Measurements from ENCODE around the gene PHLDB3. TPM values are rescaled to one million over a fixed set of nuclear protein-coding genes. Genes with fewer than 3 reads are reported as not detected.

PHLDB3 gene
- total RNA-seq, 4 donors from 2014 or later: 1.9 to 5.7 (median 3.5) TPM

DNA sequence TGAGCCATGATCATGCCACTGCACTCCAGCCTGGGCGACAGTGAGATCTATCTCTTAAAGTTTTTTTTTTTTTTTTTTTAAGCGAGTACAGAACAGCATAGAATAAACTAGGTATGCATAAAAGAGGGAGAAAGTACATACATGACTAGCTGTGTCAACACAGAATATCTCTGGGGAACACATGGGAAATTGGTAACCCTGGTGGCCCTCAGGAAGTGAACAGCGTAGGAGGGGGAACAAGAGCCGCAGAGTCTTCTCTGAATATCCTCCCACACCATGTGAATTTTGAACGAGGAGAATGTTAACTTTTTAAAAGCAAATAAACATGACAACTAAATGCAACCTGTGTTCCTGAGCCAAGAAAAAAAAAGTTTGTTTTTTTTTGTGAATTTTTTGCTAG, 15.2 kb downstream of the PHLDB3 start:
- TF ChIP-seq, protein P1, sequence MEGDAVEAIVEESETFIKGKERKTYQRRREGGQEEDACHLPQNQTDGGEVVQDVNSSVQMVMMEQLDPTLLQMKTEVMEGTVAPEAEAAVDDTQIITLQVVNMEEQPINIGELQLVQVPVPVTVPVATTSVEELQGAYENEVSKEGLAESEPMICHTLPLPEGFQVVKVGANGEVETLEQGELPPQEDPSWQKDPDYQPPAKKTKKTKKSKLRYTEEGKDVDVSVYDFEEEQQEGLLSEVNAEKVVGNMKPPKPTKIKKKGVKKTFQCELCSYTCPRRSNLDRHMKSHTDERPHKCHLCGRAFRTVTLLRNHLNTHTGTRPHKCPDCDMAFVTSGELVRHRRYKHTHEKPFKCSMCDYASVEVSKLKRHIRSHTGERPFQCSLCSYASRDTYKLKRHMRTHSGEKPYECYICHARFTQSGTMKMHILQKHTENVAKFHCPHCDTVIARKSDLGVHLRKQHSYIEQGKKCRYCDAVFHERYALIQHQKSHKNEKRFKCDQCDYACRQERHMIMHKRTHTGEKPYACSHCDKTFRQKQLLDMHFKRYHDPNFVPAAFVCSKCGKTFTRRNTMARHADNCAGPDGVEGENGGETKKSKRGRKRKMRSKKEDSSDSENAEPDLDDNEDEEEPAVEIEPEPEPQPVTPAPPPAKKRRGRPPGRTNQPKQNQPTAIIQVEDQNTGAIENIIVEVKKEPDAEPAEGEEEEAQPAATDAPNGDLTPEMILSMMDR (IDR thresholded peaks at IDR 0.05; ENCODE audit: low read depth): no peak

DNA sequence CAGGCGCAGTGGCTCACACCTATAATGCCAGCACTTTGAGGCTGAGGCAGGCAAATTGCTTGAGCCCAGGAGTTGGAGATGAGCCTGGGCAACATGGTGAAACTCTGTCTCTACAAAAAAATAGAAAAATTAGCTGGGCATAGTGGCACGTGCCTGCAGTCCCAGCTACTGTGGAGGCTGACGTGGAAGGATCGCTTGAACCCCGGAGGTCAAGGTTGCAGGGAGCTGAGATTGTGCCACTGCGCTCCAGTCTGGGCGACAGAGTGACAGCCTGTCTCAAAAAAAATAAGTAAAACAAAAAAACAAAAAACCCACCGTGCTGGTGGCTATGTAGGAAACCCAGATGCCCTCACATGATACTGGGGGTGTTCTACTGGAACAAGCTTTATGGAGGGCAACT, 16.4 kb downstream of the PHLDB3 start:
- TF ChIP-seq, protein P1 (IDR thresholded peaks at IDR 0.05; ENCODE audit: low read depth): no peak

DNA sequence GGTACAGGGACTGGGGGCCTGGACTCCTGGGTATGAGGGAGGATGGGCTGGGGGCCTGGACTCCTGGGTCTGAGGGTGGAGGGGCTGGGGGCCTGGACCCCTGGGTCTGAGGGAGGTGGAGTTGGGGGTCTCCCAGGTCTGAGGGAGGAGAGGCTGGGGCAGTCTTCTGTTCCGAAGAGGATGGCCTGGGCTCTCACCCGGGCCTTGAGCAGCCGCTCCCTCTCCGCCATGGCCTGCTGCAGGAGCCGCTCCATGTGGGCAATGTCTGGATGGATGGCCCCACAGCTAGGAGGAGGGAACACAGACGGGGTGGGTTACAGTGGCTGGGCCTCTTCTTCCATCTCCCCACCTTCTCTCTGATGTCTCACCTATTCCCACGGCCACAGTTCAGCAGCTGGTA, 18.1 kb downstream of the PHLDB3 start:
- TF ChIP-seq, protein P1 (IDR thresholded peaks at IDR 0.05; ENCODE audit: low read depth): no peak

DNA sequence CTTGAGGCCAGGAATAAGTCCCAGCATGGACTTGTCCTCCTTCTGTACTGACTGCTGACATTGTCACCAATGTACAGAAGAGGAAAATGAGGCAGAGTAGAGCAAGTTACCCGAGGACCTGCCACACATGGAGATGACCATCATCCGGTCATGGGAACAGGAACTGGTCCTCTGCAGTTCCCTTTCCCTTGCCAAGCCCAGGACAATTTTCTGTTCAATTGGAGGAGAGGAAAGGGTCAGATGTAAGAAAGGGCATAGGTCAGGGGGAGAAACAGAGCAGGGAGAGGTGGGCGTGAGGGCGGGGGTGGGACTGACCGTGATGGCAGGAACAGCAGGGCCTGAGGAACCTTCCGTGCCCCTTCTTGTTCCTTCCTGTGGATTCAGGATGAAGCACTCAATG, 18.6 kb downstream of the PHLDB3 start:
- TF ChIP-seq, protein P1 (IDR thresholded peaks at IDR 0.05; ENCODE audit: low read depth): no peak

DNA sequence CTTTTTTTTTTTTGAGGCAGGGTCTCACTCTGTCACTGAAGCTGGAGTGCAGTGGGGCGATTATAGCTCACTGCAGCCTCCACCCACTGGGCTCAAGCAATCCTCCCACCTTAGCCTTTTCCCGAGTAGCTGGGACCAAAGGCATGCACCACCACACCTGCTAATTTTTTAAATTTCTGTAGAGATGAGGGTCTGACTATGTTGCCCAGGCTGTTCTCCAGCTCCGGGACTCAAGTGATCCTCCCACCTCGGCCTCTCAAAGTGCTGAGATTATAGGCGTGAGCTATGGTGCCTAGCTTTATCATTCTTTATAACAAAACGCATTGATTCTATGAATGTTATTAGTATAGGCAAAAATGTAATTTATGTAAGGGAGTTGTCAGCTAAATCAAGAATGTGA, 21.3 kb downstream of the PHLDB3 start:
- TF ChIP-seq, protein P1 (IDR thresholded peaks at IDR 0.05; ENCODE audit: low read depth): no peak

DNA sequence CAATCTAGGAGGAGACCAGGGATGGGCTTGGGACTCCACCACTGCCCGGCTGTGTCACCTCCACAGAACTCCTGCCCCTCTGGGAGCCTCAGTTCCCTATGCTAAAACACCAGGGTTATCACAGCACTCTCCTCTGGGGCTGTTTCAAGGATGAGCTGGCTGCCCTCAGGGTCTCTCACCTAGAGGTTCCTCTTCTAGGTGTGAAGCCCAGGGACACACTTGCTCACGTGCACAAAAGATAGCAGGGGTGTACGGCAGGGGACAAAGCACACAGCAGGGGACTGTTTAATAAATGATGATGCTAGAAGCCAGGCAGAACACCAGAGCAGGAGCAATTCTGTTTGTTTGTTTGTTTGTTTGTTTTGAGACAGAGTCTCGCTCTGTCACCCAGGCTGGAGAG, 22.4 kb downstream of the PHLDB3 start:
- TF ChIP-seq, protein P1 (IDR thresholded peaks at IDR 0.05; ENCODE audit: low read depth): no peak

DNA sequence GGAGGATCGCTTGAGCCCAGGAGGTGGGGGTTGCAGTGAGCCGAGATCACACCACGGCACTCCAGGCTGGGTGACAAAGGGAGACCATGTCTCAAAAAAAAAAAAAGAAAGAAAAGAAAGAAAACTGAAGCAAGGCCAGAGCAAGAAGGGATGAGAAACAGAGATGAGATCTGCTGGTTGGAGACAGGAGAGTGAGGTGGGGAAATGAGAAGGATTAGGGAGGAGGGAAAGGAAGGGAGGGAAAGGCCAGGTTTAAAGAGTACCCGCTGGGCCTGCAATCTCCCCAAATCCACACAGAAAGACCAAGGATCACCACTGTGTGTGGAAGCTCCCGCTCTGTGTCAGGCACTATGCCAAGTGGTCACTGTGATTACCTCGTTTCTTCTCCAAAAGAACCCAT, 22.8 kb downstream of the PHLDB3 start:
- TF ChIP-seq, protein P1 (IDR thresholded peaks at IDR 0.05; ENCODE audit: low read depth): no peak
